HCT116 (cell line): ENCODE results near the gene CLEC16A. TPM values are rescaled to one million over a fixed set of nuclear protein-coding genes. Genes with fewer than 3 reads are reported as not detected.

Source experiments
- ATAC-seq: fragments of 200-7000 bp; cut with Tn5 transposase; 2 replicates; pipeline ENCODE4 v1.9.1; 2020; ENCODE audit warnings: mild to moderate bottlenecking, moderate library complexity
- BruUV-seq: library from RNA; stranded (reverse); fragments of 400-500 nt; replicated peaks from 2 replicates; lab custom pipeline; 2021; lab: Mats Ljungman, UMichigan
- CTCF ChIA-PET: fragments of 300-600 bp; sonication (Branson Sonifier 250); formaldehyde crosslinking; loops from one replicate; lab custom pipeline; 2021; ENCODE audit warnings: antibody characterized with exemption; lab: Charles Lee
- POLR2A ChIA-PET: fragments of 300-600, 350-600 bp; sonication (Branson Sonifier 250); formaldehyde crosslinking; loops from one replicate; lab custom pipeline; 2021; ENCODE audit warnings: antibody characterized with exemption; lab: Charles Lee
- RAD21 ChIA-PET, 2 experiments: fragments of 300-600 bp; sonication (Branson Sonifier 250); formaldehyde crosslinking; loops; one replicate each; lab custom pipeline; 2023; ENCODE audit warnings: low total read pairs in 2 of 2; ENCODE audit not compliant: uncharacterized antibody in 2 of 2, unreplicated experiment in 2 of 2, low non-redundant PET in 1 of 2; lab: Charles Lee
- DNase-seq: peaks from one replicate; pipeline ENCODE4 v3.0.0-alpha.2; 2010; ENCODE audit warnings: low read depth, low spot score
- H2AFZ ChIP-seq: fragments of 200-600 bp; shearing (Covaris generic), sonication (generic); 2 replicates; pipeline ENCODE4 v1.6.1; 2017; ENCODE audit warnings: low read depth, mixed run types, mixed read lengths, antibody characterized with exemption, low read length; ENCODE audit not compliant: poor library complexity, severe bottlenecking
- H3K27ac ChIP-seq: 2 replicates; pipeline ENCODE4 v1.5.1; 2012; ENCODE audit warnings: low read depth, low read length
- H3K27me3 ChIP-seq: fragments of 200-600 bp; sonication (generic); 2 replicates; pipeline ENCODE4 v1.6.1; 2016; ENCODE audit warnings: mixed run types, low read length, mixed read lengths; ENCODE audit not compliant: insufficient read depth
- H3K36me3 ChIP-seq, 2 experiments: fragments of 200-500 bp in 1 of 2; fragments of 200-600 bp in 1 of 2; sonication (Bioruptor generic) in 1 of 2; sonication (generic) in 1 of 2; 2 replicates each; pipeline versions ENCODE4 v1.5.1 to v1.6.1; 2014 to 2016; ENCODE audit warnings: low read length in 2 of 2, inconsistent platforms in 1 of 2, mixed read lengths in 1 of 2, mixed run types in 1 of 2; ENCODE audit not compliant: insufficient read depth in 2 of 2, control insufficient read depth in 1 of 2
- H3K4me1 ChIP-seq, 2 experiments: fragments of 200-600 bp in 1 of 2; sonication (generic) in 1 of 2; 2 replicates each; pipeline versions ENCODE4 v1.5.1 to v1.6.1; 2012 to 2017; ENCODE audit warnings: low read length in 2 of 2, inconsistent platforms in 1 of 2, mild to moderate bottlenecking in 1 of 2, mixed read lengths in 1 of 2, mixed run types in 1 of 2, moderate library complexity in 1 of 2; ENCODE audit not compliant: insufficient read depth in 2 of 2, control insufficient read depth in 1 of 2
- H3K4me2 ChIP-seq: fragments of 200-600 bp; sonication (generic); 2 replicates; pipeline ENCODE4 v1.6.1; 2017; ENCODE audit warnings: mixed run types, low read length, mixed read lengths
- H3K4me3 ChIP-seq, 2 experiments: fragments of 200-600 bp in 1 of 2; sonication (generic) in 1 of 2; replicated peaks in 1 of 2; 2 replicates each; pipeline ENCODE4 v1.5.1; 2011 to 2016; ENCODE audit warnings: low read length in 2 of 2, control low read depth in 1 of 2, low read depth in 1 of 2, mild to moderate bottlenecking in 1 of 2, mixed read lengths in 1 of 2, mixed run types in 1 of 2
- H3K79me2 ChIP-seq: fragments of 200-600 bp; sonication (generic); 2 replicates; pipeline ENCODE4 v1.6.1; 2017; ENCODE audit warnings: mild to moderate bottlenecking, mixed run types, low read length, moderate library complexity, mixed read lengths; ENCODE audit not compliant: insufficient read depth
- H3K9ac ChIP-seq: fragments of 200-600 bp; sonication (generic); 2 replicates; pipeline ENCODE4 v1.6.1; 2016; ENCODE audit warnings: low read length, mixed read lengths
- H3K9me2 ChIP-seq: fragments of 200-600 bp; sonication (generic), shearing (Covaris generic); 2 replicates; pipeline ENCODE4 v1.6.1; 2017; ENCODE audit warnings: mixed run types, mild to moderate bottlenecking, moderate library complexity; ENCODE audit not compliant: insufficient read depth
- H3K9me3 ChIP-seq, 2 experiments: fragments of 200-500 bp in 1 of 2; fragments of 200-600 bp in 1 of 2; sonication (Bioruptor generic) in 1 of 2; sonication (generic) in 1 of 2; 2 replicates each; pipeline ENCODE4 v1.6.1; 2014 to 2017; ENCODE audit warnings: low read length in 2 of 2, mixed read lengths in 2 of 2, inconsistent platforms in 1 of 2, low read depth in 1 of 2, mild to moderate bottlenecking in 1 of 2, mixed run types in 1 of 2, moderate library complexity in 1 of 2; ENCODE audit not compliant: control insufficient read depth in 1 of 2, insufficient read depth in 1 of 2
- H4K20me1 ChIP-seq: fragments of 200-600 bp; sonication (generic), shearing (Covaris generic); 2 replicates; pipeline ENCODE4 v1.6.1; 2017; ENCODE audit warnings: mixed run types, mild to moderate bottlenecking, moderate library complexity; ENCODE audit not compliant: insufficient read depth
- CBX3 ChIP-seq: IDR thresholded peaks from 2 replicates; pipeline ENCODE4 v1.6.1; 2012; ENCODE audit warnings: low read depth
- EGR1 ChIP-seq: IDR thresholded peaks from 2 replicates; pipeline ENCODE4 v1.6.1; 2012; ENCODE audit warnings: low read depth
- ELF1 ChIP-seq: IDR thresholded peaks from 2 replicates; pipeline ENCODE4 v1.6.1; 2012; ENCODE audit warnings: low read depth, borderline replicate concordance
- EZH2 ChIP-seq: fragments of 200-600 bp; sonication (generic); IDR thresholded peaks from 2 replicates; pipeline ENCODE4 v1.6.1; 2017; ENCODE audit warnings: antibody characterized with exemption, mixed run types
- FOSL1 ChIP-seq: IDR thresholded peaks from 2 replicates; pipeline ENCODE4 v1.6.1; 2012; ENCODE audit warnings: low read depth
- JUND ChIP-seq: IDR thresholded peaks from 2 replicates; pipeline ENCODE4 v1.6.1; 2012
- POLR2A ChIP-seq: IDR thresholded peaks from 2 replicates; pipeline ENCODE4 v1.7.0; 2011; ENCODE audit warnings: borderline replicate concordance; ENCODE audit not compliant: insufficient read depth, insufficient read length; ENCODE audit errors: extremely low read depth
- POLR2AphosphoS5 ChIP-seq: IDR thresholded peaks from 2 replicates; pipeline ENCODE4 v1.6.1; 2011; ENCODE audit warnings: mild to moderate bottlenecking, low read depth, low read length, moderate library complexity
- RAD21 ChIP-seq: IDR thresholded peaks from 2 replicates; pipeline ENCODE4 v1.6.1; 2012; ENCODE audit warnings: low read depth, mild to moderate bottlenecking
- SIN3A ChIP-seq: IDR thresholded peaks from 2 replicates; pipeline ENCODE4 v1.6.1; 2012; ENCODE audit warnings: low read depth
- SP1 ChIP-seq: IDR thresholded peaks from 2 replicates; pipeline ENCODE4 v1.6.1; 2012; ENCODE audit warnings: low read depth
- SRF ChIP-seq: IDR thresholded peaks from 2 replicates; pipeline ENCODE4 v1.6.1; 2012; ENCODE audit warnings: low read depth
- YY1 ChIP-seq: IDR thresholded peaks from 2 replicates; pipeline ENCODE4 v1.6.1; 2011; ENCODE audit warnings: low read length, low read depth, moderate library complexity, mild to moderate bottlenecking; ENCODE audit not compliant: insufficient replicate concordance; ENCODE audit errors: extremely low read depth
- ZFX ChIP-seq: fragments of 450-650 bp; IDR thresholded peaks from 2 replicates; pipeline ENCODE4 v1.6.1; 2017
- ZNF274 ChIP-seq: fragments of 200-500 bp; sonication (Bioruptor generic); IDR thresholded peaks from 2 replicates; pipeline ENCODE4 v1.6.1; 2014; ENCODE audit warnings: mild to moderate bottlenecking, low read depth, low read length, inconsistent platforms
- intact Hi-C: fragments of 100-400 bp; cut with micrococcal nuclease; formaldehyde crosslinking; loops from 2 replicates; pipeline ENCODE4 v1.10.0; 2022
- total RNA-seq: library from RNA; stranded (reverse); gene quantifications from one replicate; pipeline ENCODE4 v1.2.1, GENCODE V29; 2021; ENCODE audit not compliant: unreplicated experiment
- TF ChIP-seq, protein P1 (sequence below): IDR thresholded peaks from 2 replicates; pipeline ENCODE4 v1.6.1; 2012
- TF ChIP-seq, protein P2 (sequence below): IDR thresholded peaks from 2 replicates; pipeline ENCODE4 v1.6.1; 2012; ENCODE audit warnings: low read depth

The CLEC16A gene
- total RNA-seq, 1 experiment from 2014 or later: 18.0 TPM

DNA sequence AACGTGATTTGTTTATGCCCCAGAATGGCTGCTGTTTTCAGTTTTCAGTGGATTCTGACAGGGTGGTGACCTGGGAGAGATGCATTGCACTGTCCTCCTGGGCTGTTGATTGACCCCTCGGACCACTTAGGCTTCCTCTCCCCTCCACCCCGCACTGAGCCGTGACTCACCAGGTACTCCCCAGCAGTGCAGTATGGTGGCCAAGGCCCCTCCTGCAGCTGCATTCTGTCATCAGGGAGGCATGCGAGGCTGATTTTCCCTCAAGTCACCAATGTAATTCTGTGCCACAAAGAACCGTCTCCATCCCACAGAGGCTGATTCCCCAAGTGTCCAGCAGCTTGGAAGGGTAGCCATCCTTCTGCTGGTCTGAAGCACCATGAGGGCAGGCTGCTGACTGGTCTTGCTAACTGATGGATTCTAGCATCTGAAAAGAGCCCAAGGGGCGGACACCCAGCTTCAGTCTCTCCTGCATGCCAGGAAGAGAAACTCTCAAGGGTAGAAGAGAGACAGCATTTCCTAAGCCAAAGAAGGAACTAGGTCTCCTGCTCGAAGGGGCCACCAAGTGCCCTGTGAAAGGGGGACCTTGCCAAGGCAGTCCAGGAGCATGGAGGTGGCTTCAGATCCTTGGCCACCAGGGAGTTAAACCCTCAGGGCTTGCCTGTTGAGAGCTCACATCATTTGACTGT, 163.6 kb downstream of the CLEC16A start:
- no peaks in the 10 kb centered on the region for H4K20me1 ChIP-seq
- no peaks in the 10 kb centered on the region for H3K36me3 ChIP-seq
- DNase-seq (no peak), ATAC-seq (no peak)
- H3K4me3 ChIP-seq: no peak overlapping the region
- H3K9me2 ChIP-seq: no peaks in the 10 kb centered on the region
- no peaks in the 10 kb centered on the region for H3K27me3 ChIP-seq
- RAD21 ChIA-PET: no interaction called here
- H3K27ac ChIP-seq: no peak overlapping the region
- no peak overlapping the region for H2AFZ ChIP-seq
- H3K9me3 ChIP-seq: peaks cover 6 to 8% of the 10 kb centered on the region in 2 experiments; a peak in 2 of 4 replicates
- H3K4me1 ChIP-seq: no peaks in the 10 kb centered on the region
- no peak overlapping the region for H3K9ac ChIP-seq
- CTCF ChIA-PET: no interaction called here
- no peak for TF ChIP-seq CBX3
- no peak for TF ChIP-seq RAD21
- TF ChIP-seq ZFX: no peak
- TF ChIP-seq SIN3A: no peak
- TF ChIP-seq, protein P1, sequence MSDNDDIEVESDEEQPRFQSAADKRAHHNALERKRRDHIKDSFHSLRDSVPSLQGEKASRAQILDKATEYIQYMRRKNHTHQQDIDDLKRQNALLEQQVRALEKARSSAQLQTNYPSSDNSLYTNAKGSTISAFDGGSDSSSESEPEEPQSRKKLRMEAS: no peak
- TF ChIP-seq ELF1: no peak
- TF ChIP-seq JUND: no peak
- no peak for TF ChIP-seq SRF
- TF ChIP-seq ZNF274: no peak
- no peak for TF ChIP-seq EGR1
- TF ChIP-seq FOSL1: no peak
- POLR2A ChIA-PET: no interaction called here
- H3K4me2 ChIP-seq: no peak overlapping the region
- H3K79me2 ChIP-seq: no peaks in the 10 kb centered on the region
- intact Hi-C loops: no loop called here
- no TSS peak for BruUV-seq

DNA sequence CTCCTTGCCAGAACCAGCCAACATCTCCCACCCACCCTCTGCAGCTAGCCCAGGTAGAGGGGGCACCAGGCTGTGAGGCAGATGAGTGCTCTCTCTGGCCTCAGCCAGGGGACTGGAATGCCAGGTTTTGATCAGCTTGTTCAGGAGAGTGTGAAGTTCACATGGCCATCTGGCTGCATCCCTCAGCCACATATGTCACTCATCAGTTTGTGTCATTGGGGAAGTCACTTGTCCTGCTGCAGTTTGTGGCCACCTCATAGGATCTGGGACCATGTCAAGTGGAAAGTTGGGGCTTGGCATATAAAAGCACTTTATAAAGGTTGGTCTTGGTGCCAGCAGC, 164.1 kb downstream of the CLEC16A start:
- Histone ChIP-seq H3K9me3 (peaks cover 6 to 8% of the 10 kb centered on the region in 2 experiments; a peak in 2 of 4 replicates), H3K36me3 (no peaks in the 10 kb centered on the region), H3K9ac (no peak overlapping the region), H3K4me1 (no peaks in the 10 kb centered on the region), H4K20me1 (no peaks in the 10 kb centered on the region), H3K4me2 (no peak overlapping the region), H3K79me2 (no peaks in the 10 kb centered on the region), H3K27ac (no peak overlapping the region), H3K9me2 (no peaks in the 10 kb centered on the region), H3K4me3 (no peak overlapping the region), H2AFZ (no peak overlapping the region), H3K27me3 (no peaks in the 10 kb centered on the region)
- BruUV-seq: no TSS peak
- no peak for ATAC-seq
- ChIA-PET POLR2A (no interaction called here), CTCF (no interaction called here), RAD21 (no interaction called here)
- no peak for DNase-seq
- intact Hi-C loops: no loop called here
- TF ChIP-seq, protein P2, sequence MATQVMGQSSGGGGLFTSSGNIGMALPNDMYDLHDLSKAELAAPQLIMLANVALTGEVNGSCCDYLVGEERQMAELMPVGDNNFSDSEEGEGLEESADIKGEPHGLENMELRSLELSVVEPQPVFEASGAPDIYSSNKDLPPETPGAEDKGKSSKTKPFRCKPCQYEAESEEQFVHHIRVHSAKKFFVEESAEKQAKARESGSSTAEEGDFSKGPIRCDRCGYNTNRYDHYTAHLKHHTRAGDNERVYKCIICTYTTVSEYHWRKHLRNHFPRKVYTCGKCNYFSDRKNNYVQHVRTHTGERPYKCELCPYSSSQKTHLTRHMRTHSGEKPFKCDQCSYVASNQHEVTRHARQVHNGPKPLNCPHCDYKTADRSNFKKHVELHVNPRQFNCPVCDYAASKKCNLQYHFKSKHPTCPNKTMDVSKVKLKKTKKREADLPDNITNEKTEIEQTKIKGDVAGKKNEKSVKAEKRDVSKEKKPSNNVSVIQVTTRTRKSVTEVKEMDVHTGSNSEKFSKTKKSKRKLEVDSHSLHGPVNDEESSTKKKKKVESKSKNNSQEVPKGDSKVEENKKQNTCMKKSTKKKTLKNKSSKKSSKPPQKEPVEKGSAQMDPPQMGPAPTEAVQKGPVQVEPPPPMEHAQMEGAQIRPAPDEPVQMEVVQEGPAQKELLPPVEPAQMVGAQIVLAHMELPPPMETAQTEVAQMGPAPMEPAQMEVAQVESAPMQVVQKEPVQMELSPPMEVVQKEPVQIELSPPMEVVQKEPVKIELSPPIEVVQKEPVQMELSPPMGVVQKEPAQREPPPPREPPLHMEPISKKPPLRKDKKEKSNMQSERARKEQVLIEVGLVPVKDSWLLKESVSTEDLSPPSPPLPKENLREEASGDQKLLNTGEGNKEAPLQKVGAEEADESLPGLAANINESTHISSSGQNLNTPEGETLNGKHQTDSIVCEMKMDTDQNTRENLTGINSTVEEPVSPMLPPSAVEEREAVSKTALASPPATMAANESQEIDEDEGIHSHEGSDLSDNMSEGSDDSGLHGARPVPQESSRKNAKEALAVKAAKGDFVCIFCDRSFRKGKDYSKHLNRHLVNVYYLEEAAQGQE: no peak
- TF ChIP-seq EZH2 (no peak), ZNF274 (no peak), FOSL1 (no peak), SP1 (no peak), ELF1 (no peak), POLR2AphosphoS5 (no peak), RAD21 (no peak), SIN3A (no peak), YY1 (no peak), POLR2A (no peak), SRF (no peak), ZFX (no peak)
